ENCODE data around the gene CCDC187. TPM values are rescaled to one million over a fixed set of nuclear protein-coding genes. Genes with fewer than 3 reads are reported as not detected.

Gene CCDC187
- total and polyA plus RNA-seq, 10 donors = 0.03 to 0.20 (median 0.11) TPM; not detected in 2

DNA sequence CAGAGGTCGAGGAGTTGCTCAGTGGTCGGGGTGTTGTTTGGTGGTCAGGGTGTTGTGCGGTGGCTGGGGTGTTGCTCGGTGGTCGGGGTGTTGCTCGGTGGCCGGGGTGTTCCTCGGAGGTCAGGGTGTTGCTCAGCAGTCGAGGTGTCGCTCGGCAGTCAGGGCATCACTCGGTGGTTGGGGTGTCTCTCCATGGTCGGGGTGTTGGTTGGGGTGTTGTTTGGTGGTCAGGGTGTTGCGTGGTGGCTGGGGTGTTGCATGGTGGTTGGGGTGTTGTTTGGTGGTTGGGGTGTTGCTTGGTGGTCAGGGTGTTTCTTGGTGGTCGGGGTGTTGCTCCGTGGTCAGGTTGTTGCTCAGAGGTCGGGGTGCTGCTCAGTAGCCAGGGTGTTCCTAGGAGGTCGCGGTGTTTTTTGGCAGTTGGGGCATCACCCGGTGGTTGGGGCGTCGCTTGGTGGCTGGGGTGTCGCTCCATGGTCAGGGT lies 12.4 kb upstream of the CCDC187 start:
- 83 to 91% (median 87%) methylated on average over 20 to 23 of the region's 23 CpGs for WGBS, 5 donors
- H3K4me3 ChIP-seq = no peak overlapping the region
- no peak for TF ChIP-seq POLR2A (IDR thresholded peaks at IDR 0.05)
- TF ChIP-seq POLR2AphosphoS5 (IDR thresholded peaks at IDR 0.05) = no peak
- no peak for TF ChIP-seq CTCF (IDR thresholded peaks at IDR 0.05 in 8 of 11, conservative IDR thresholded peaks at IDR 0.05 in 3 of 11)
- intact Hi-C loops (cut with DNase I; ENCODE audit: low total_unique reads) = no loop called here
- peaks cover 0 to 33% (median 5%) of the 10 kb centered on the region in 6 donors for H3K4me1 ChIP-seq
- H3K36me3 ChIP-seq = no peaks in the 10 kb centered on the region
- H3K27me3 ChIP-seq (replicated peaks in 1 of 7) = peaks cover 0 to 14% (median 0%) of the 10 kb centered on the region in 7 donors
- DNase-seq = no peak
- peaks cover 0 to 24% (median 13%) of the 10 kb centered on the region in 8 donors for H3K9me3 ChIP-seq
- peak overlapping the region in 3 of 8 donors; percentile 6 to 65 (median 16) for H3K27ac ChIP-seq

GRCh38 chr9:136314944-136315343 lies 11.1 kb upstream of the CCDC187 start:
- intact Hi-C loops (cut with DNase I; ENCODE audit: low total_unique reads) = no loop called here
- DNase-seq = no peak

DNA sequence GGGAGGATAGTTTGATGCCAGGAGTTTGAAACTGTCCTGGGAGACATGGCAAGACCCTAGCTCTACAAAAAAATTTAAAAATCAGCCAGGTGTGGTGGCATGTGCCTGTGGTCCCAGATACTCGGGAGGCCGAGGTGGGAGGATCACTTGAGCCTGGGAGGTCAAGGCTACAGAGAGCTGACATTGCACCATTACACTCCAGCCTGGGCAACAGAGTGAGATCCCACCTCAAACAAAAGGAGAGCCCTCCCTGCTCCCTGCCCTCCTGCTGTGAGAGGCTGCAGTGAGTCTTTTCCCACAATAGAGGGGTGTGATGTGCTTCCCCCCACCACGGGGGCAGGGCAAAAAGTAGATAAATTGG lies 10.1 kb upstream of the CCDC187 start:
- WGBS, 5 donors = 63 to 86% (median 74%) methylated on average over 3 of the region's 3 CpGs
- DNase-seq = no peak

More at GRCh38 chr9:136314944-136315343, 11.1 kb upstream of the CCDC187 start:
- 80 to 93% (median 90%) methylated on average over 4 of the region's 4 CpGs for WGBS, 5 donors
- no peak for TF ChIP-seq POLR2AphosphoS5 (IDR thresholded peaks at IDR 0.05)
- TF ChIP-seq CTCF (IDR thresholded peaks at IDR 0.05 in 8 of 11, conservative IDR thresholded peaks at IDR 0.05 in 3 of 11) = no peak
- no peak for TF ChIP-seq POLR2A (IDR thresholded peaks at IDR 0.05)
- Histone ChIP-seq H3K4me1 (peaks cover 0 to 47% (median 5%) of the 10 kb centered on the region in 6 donors), H3K36me3 (no peaks in the 10 kb centered on the region), H3K4me3 (no peak overlapping the region), H3K27me3 (replicated peaks in 1 of 7) (peaks cover 0 to 27% (median 7%) of the 10 kb centered on the region in 7 donors), H3K9me3 (peaks cover 0 to 24% (median 13%) of the 10 kb centered on the region in 8 donors), H3K27ac (no peak overlapping the region)

More for the DNA sequence above, 10.1 kb upstream of the CCDC187 start:
- peaks cover 0 to 56% (median 11%) of the 10 kb centered on the region in 6 donors for H3K4me1 ChIP-seq
- no peak overlapping the region for H3K4me3 ChIP-seq
- no peaks in the 10 kb centered on the region for H3K36me3 ChIP-seq
- peaks cover 0 to 24% (median 13%) of the 10 kb centered on the region in 8 donors for H3K9me3 ChIP-seq
- H3K27me3 ChIP-seq (replicated peaks in 1 of 7) = peaks cover 0 to 36% (median 7%) of the 10 kb centered on the region in 7 donors
- H3K27ac ChIP-seq = no peak overlapping the region
- TF ChIP-seq CTCF (IDR thresholded peaks at IDR 0.05 in 8 of 11, conservative IDR thresholded peaks at IDR 0.05 in 3 of 11) (no peak), POLR2AphosphoS5 (IDR thresholded peaks at IDR 0.05) (no peak), POLR2A (IDR thresholded peaks at IDR 0.05) (no peak)
- intact Hi-C loops (cut with DNase I; ENCODE audit: low total_unique reads) = no loop called here

All from spleen (tissue), 11 donors.